ENCODE measurements around the gene HOXA4. TPM values are rescaled to one million over a fixed set of nuclear protein-coding genes. Genes with fewer than 3 reads are reported as not detected.

The HOXA4 gene
- total and polyA plus RNA-seq, 10 donors: 2.1 to 10.8 (median 4.3) TPM

DNA sequence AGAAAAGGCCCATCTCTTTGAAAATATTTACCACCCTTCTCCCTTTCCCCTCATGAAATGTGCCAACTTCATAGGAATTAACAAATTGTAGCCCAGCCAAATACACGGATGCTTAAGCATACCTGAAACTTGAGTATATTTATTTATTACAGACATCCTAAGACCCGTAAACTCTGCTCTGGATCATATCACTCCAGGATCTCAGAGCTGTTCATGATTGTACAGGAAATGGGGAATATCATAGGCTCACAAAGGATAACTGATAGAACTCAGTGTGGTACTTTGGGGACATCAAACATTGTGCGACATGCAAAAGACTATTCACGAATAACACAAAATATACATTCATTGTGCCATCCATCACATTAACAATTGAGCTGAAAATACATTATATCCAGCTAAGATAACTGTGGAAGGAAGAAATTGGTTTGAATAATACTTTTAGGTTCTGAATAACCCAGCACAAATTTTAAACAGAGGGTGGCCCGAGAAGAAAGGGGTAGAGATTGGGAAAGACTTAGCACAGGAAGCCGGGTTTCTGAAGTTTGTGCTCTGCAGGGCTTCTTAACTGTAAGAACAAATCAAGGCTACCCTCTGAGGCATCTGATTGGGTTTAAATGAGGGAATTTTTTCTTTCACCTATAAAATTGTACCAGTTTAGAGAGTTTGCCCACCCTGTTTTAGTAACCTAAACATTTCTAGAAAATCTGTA is 37.2 kb downstream of the HOXA4 start:
- Histone ChIP-seq H3K4me3 (no peak overlapping the region), H3K36me3 (no peaks in the 10 kb centered on the region), H3K27me3 (replicated peaks in 1 of 7) (peaks cover 0 to 100% (median 19%) of the 10 kb centered on the region in 7 donors), H3K27ac (no peak overlapping the region), H3K9me3 (no peaks in the 10 kb centered on the region), H3K4me1 (peaks cover 14 to 46% (median 30%) of the 10 kb centered on the region in 6 donors)
- intact Hi-C loops (cut with DNase I; ENCODE audit: low total_unique reads): loop anchor here (10.0 kb wide), 1 partner anchor 239 kb away; no protein-coding TSS in a partner anchor
- TF ChIP-seq, protein P1, sequence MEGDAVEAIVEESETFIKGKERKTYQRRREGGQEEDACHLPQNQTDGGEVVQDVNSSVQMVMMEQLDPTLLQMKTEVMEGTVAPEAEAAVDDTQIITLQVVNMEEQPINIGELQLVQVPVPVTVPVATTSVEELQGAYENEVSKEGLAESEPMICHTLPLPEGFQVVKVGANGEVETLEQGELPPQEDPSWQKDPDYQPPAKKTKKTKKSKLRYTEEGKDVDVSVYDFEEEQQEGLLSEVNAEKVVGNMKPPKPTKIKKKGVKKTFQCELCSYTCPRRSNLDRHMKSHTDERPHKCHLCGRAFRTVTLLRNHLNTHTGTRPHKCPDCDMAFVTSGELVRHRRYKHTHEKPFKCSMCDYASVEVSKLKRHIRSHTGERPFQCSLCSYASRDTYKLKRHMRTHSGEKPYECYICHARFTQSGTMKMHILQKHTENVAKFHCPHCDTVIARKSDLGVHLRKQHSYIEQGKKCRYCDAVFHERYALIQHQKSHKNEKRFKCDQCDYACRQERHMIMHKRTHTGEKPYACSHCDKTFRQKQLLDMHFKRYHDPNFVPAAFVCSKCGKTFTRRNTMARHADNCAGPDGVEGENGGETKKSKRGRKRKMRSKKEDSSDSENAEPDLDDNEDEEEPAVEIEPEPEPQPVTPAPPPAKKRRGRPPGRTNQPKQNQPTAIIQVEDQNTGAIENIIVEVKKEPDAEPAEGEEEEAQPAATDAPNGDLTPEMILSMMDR (IDR thresholded peaks at IDR 0.05 in 8 of 11, conservative IDR thresholded peaks at IDR 0.05 in 3 of 11): no peak
- TF ChIP-seq POLR2AphosphoS5 (IDR thresholded peaks at IDR 0.05) (no peak), POLR2A (IDR thresholded peaks at IDR 0.05) (no peak)
- WGBS, 5 donors: 55 to 82% (median 65%) methylated on average over 6 of the region's 6 CpGs
- DNase-seq: no peak

DNA sequence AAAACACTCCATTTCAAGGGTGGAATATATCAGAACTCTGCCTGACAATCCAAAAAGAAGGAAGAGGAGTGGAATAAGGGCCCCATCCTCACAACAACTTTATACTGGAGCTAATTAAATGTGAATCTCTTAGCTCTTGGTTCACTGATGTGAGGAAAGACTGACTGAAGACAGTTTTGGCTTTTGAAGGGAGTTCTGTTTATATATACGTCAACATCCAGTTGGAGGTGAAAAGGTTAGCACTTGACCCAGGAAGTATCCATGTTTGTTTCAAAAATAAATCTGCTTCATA is 37.8 kb downstream of the HOXA4 start:
- Histone ChIP-seq H3K9me3 (no peaks in the 10 kb centered on the region), H3K4me3 (no peak overlapping the region), H3K27me3 (replicated peaks in 1 of 7) (peaks cover 0 to 100% (median 25%) of the 10 kb centered on the region in 7 donors), H3K36me3 (no peaks in the 10 kb centered on the region), H3K4me1 (peaks cover 9 to 46% (median 29%) of the 10 kb centered on the region in 6 donors), H3K27ac (no peak overlapping the region)
- 63 to 78% (median 68%) methylated on average over 1 of the region's 1 CpG for WGBS, 5 donors
- intact Hi-C loops (cut with DNase I; ENCODE audit: low total_unique reads): loop anchor here (10.0 kb wide), 1 partner anchor 238 kb away; no protein-coding TSS in a partner anchor
- DNase-seq: no peak
- no peak for TF ChIP-seq POLR2AphosphoS5 (IDR thresholded peaks at IDR 0.05)
- TF ChIP-seq POLR2A (IDR thresholded peaks at IDR 0.05): no peak
- TF ChIP-seq, protein P1 (IDR thresholded peaks at IDR 0.05 in 8 of 11, conservative IDR thresholded peaks at IDR 0.05 in 3 of 11): no peak

DNA sequence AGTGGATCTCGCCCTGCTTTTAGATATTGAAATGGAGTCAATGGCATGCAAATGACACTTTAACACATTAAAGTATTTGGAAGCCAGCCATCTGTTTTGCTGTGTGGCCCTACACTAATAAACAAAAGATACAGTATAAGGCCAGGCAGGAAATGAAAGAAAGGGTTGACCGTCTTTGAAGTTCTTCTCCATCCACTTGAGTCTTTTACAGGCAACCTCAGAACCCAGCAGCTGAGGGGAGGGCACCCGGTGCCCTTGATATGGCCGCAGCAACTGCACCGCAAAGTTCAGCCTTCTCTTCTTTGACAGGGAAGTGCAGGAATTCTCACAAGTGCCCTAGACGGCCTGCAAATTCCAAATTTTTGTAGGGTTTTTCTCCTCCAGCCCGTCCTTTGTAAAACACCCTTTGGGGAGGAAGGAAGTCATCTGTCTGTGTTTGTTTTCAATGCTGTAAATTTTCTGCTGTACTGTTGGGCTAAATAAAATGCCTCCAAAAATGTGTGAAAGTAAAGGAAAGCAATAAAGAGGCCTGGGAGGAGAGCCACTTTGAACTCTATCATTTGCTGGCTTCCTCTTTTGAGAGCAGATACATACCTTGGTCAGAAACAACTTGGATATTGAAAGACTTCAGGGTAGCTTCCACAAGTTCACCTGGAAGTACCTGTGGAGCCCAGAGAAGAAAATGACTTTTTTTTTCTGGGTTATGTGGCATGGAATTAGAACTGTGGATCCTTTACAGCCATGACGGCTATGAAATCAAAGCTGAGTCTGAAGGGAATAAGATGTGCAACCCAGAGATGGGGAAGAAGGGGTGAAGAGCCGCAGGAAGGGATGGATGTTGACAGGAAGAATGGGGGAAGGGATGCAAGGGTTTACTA is 38.4 kb downstream of the HOXA4 start:
- Histone ChIP-seq H3K27ac (no peak overlapping the region), H3K27me3 (replicated peaks in 1 of 7) (peaks cover 0 to 100% (median 31%) of the 10 kb centered on the region in 7 donors), H3K9me3 (no peaks in the 10 kb centered on the region), H3K36me3 (no peaks in the 10 kb centered on the region), H3K4me3 (no peak overlapping the region), H3K4me1 (peaks cover 3 to 44% (median 24%) of the 10 kb centered on the region in 6 donors)
- 29 to 36% (median 32%) methylated on average over 9 of the region's 9 CpGs for WGBS, 5 donors
- TF ChIP-seq POLR2AphosphoS5 (IDR thresholded peaks at IDR 0.05): no peak
- no peak for TF ChIP-seq POLR2A (IDR thresholded peaks at IDR 0.05)
- TF ChIP-seq, protein P1 (IDR thresholded peaks at IDR 0.05 in 8 of 11, conservative IDR thresholded peaks at IDR 0.05 in 3 of 11): no peak
- DNase-seq: no peak
- intact Hi-C loops (cut with DNase I; ENCODE audit: low total_unique reads): loop anchor here (10.0 kb wide), 1 partner anchor 237 kb away; no protein-coding TSS in a partner anchor

DNA sequence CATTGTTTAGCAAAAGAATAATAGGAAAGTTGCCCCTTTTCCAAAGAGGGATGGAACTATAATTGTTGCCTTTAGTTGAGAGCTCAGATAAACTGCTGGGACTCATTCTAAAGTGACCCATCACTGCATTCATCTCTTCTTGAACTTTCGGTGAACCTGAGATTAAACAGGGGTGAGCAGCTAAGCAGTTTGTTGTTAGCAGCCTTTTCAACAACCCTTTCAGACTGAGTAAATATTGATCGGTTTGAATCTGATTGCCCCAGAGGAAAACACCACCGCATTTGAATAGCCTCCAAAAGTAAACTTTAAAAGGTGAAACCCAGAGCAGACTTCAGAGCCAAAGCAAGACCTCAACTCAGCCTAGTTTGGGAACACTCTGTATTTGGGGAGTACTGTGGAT is 39.5 kb downstream of the HOXA4 start:
- no peak for TF ChIP-seq POLR2AphosphoS5 (IDR thresholded peaks at IDR 0.05)
- TF ChIP-seq, protein P1 (IDR thresholded peaks at IDR 0.05 in 8 of 11, conservative IDR thresholded peaks at IDR 0.05 in 3 of 11): no peak
- no peak for TF ChIP-seq POLR2A (IDR thresholded peaks at IDR 0.05)
- no peak for DNase-seq
- Histone ChIP-seq H3K36me3 (no peaks in the 10 kb centered on the region), H3K27me3 (replicated peaks in 1 of 7) (peaks cover 0 to 100% (median 31%) of the 10 kb centered on the region in 7 donors), H3K4me1 (peaks cover 3 to 37% (median 21%) of the 10 kb centered on the region in 6 donors), H3K9me3 (no peaks in the 10 kb centered on the region), H3K4me3 (no peak overlapping the region), H3K27ac (no peak overlapping the region)
- 38 to 53% (median 50%) methylated on average over 3 of the region's 3 CpGs for WGBS, 5 donors
- intact Hi-C loops (cut with DNase I; ENCODE audit: low total_unique reads): loop anchor here (10.0 kb wide), 1 partner anchor 236 kb away; no protein-coding TSS in a partner anchor

All from spleen (tissue), 11 donors.